Stimulated activated effector memory CD8-positive, alpha-beta T cell treated with anti-CD3 and anti-CD28 coated beads, Interleukin-12 subunit alpha, Interleukin-12 subunit beta, amount 100 ng/mL, for 72 hours (primary cell): ENCODE measurements around the gene STK25.
A peak's percentile ranks its signal among the peaks of the same experiment; 100 is the strongest.
"Not testable (repeated sequence)": the region's sequence is repeated elsewhere in the genome, so short reads cannot be mapped to it uniquely, and the experiment has no call there.

Experiments
- ATAC-seq: fragments of 150-1000 bp; cut with Tn5 transposase; 2 replicates; pipeline ENCODE4 v1.10.0; 2021
- DNase-seq, 2 donors: peaks; one replicate each; pipeline ENCODE4 v3.0.0; 2021 to 2022; ENCODE audit warnings: low spot score in 2 of 2
- H3K27ac Mint-ChIP-seq: one replicate; pipeline ENCODE4 v1.8.0; 2022; ENCODE audit warnings: mild to moderate bottlenecking, mixed read lengths
- H3K36me3 Mint-ChIP-seq: one replicate; pipeline ENCODE4 v1.8.0; 2022; ENCODE audit warnings: mild to moderate bottlenecking, mixed read lengths
- H3K4me1 Mint-ChIP-seq: one replicate; pipeline ENCODE4 v1.8.0; 2022; ENCODE audit warnings: mixed read lengths
- H3K4me3 Mint-ChIP-seq: one replicate; pipeline ENCODE4 v1.8.0; 2022; ENCODE audit warnings: mild to moderate bottlenecking, mixed read lengths
- H3K9me3 Mint-ChIP-seq: one replicate; pipeline ENCODE4 v1.8.0; 2022; ENCODE audit warnings: mixed read lengths

Gene STK25

DNA sequence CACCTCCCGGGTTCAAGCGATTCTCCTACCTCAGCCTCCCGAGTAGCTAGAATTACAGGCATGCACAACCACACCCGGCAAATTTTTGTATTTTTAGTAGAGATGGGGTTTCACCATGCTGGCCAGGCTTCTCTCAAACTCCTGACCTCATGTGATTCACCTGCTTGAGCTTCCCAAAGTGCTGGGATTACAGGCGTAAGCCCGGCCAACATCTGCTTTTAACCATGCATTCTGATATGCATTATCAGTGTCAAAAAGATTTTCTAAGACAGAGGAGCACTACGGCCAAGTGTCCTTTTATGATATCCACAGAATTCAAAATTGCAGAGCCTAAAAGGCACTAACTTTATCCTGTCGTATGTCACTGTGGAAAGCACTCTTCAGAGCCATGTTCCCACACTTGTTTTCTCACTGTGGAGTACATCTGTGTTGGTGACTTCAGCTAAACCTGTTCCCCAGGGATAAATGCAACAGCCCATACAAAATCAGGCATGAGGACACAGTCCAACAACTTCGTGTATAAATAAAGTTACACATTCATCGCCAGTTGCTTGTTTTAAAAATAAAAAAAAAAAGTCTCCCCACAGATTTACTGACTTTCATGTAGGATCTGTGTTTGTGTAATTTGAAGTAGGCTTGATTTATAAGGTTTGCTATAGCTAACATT, 56.4 kb downstream of the STK25 start:
- ATAC-seq (no peak), DNase-seq (no peak)
- no peak overlapping the region for H3K4me3 Mint-ChIP-seq
- H3K27ac Mint-ChIP-seq = no peak overlapping the region
- no peaks in the 10 kb centered on the region for H3K4me1 Mint-ChIP-seq
- H3K36me3 Mint-ChIP-seq = no peaks in the 10 kb centered on the region
- H3K9me3 Mint-ChIP-seq = no peaks in the 10 kb centered on the region

DNA sequence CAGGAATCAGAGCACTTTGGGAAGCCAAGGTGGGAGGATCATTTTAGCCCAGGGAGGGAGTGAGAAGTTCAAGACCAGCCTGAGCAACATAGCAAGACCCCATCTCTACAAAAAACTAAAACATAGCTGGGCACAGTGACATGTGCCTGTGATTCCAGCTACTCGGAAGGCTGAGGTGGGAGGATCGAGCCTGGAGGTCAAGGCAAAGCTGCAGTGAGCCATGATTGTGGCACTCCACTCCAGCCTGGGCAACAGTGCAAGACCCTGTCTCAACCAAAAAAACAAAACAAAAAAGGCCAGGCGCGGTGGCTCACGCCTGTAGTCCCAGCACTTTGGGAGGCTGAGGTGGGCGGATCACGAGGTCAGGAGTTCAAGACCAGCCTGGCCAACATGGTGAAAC, 58.3 kb downstream of the STK25 start:
- H3K9me3 Mint-ChIP-seq, H3K4me1 Mint-ChIP-seq, ATAC-seq, H3K36me3 Mint-ChIP-seq, DNase-seq, H3K4me3 Mint-ChIP-seq, H3K27ac Mint-ChIP-seq: not testable (repeated sequence)

DNA sequence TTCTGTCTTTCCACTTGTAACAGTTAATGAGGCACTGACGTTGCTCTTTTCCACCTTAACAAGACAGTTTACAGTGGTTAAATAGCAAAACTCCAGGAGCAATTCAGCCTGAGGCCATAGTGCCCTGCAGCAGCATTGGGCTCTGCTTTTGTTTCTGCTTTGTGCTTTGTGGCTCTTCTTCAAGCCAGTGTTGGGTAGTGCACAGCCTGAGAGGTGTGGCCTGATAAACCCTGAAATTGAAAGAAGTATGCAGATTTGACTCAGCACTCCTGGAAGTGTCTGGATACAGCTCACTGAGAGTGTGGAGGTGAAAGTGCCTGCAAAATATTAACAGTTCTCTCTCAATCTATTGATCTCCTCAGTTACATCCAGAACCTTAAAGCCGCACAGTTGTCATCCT, 63.0 kb downstream of the STK25 start:
- ATAC-seq (no peak), DNase-seq (no peak)
- Mint-ChIP-seq H3K4me3 (no peak overlapping the region), H3K4me1 (peaks cover 24% of the 10 kb centered on the region), H3K27ac (no peak overlapping the region), H3K36me3 (peaks cover 39% of the 10 kb centered on the region), H3K9me3 (no peaks in the 10 kb centered on the region)

DNA sequence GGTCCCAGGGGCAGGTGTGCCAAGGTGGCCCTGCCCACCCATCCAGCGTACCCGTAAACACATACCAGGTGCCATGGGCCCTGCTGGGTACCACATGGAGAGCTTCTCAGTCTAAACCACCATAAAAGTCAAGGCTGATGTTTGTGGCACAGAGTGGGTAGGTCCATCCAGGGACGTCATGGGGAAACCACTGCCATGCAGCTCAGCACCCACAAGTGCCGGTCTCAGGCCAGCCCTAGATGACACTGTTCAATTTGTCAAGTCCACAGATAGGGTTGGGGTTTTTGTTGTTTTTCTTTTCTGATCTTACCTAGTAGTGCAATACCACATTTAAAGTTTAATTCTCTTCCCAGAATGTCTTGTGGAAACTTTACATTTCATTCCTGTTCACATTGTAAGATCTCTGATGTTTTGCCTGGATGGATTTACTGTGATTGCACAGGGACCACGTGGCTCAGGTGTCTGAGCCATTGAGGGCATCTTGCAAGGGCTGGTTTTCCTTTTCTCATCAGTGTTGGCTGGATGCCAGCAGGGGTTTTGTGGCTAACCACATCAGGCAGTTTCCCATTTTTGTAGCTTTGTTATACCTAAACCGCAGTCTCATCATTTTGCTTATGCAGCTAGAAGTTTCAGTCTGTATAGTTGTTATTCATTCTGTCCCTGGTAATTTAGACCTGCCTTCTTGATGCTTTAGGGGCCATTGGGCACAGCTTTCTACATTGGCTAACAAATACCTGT, 64.7 kb downstream of the STK25 start:
- Mint-ChIP-seq H3K4me1 (peaks cover 24% of the 10 kb centered on the region), H3K36me3 (peaks cover 46% of the 10 kb centered on the region), H3K4me3 (peak overlapping the region; percentile 15), H3K9me3 (no peaks in the 10 kb centered on the region), H3K27ac (peak overlapping the region; percentile 93)
- peak; percentile 89 to 97 for DNase-seq
- ATAC-seq = peak; percentile 93
